Muscle layer of duodenum (tissue), 2 donors: ENCODE data around the gene LRMDA.
A peak's percentile ranks its signal among the peaks of the same experiment; 100 is the strongest.

Experiments
- H3K27ac ChIP-seq: one replicate; pipeline ENCODE4 v1.7.0; 2013; ENCODE audit warnings: mild to moderate bottlenecking, low read length
- H3K27me3 ChIP-seq: one replicate; pipeline ENCODE4 v1.7.0; 2013; ENCODE audit warnings: low read depth, mild to moderate bottlenecking, control low read depth, low read length
- H3K36me3 ChIP-seq, 2 donors: one replicate each; pipeline ENCODE4 v1.7.0; 2013; ENCODE audit warnings: low read length in 2 of 2, control low read depth in 1 of 2, mild to moderate bottlenecking in 1 of 2; ENCODE audit not compliant: insufficient read depth in 2 of 2, control insufficient read depth in 1 of 2
- H3K4me1 ChIP-seq, 2 donors: one replicate each; pipeline ENCODE4 v1.7.0; 2013; ENCODE audit warnings: low read length in 2 of 2, mild to moderate bottlenecking in 2 of 2, control low read depth in 1 of 2, moderate library complexity in 1 of 2; ENCODE audit not compliant: insufficient read depth in 2 of 2, control insufficient read depth in 1 of 2
- H3K4me3 ChIP-seq, 2 donors: one replicate each; pipeline ENCODE4 v1.7.0; 2013; ENCODE audit warnings: low read length in 2 of 2, low read depth in 1 of 2, mild to moderate bottlenecking in 1 of 2
- H3K9me3 ChIP-seq, 2 donors: one replicate each; pipeline ENCODE4 v1.7.0; 2013; ENCODE audit warnings: low read length in 2 of 2, control low read depth in 1 of 2, mild to moderate bottlenecking in 1 of 2; ENCODE audit not compliant: control insufficient read depth in 1 of 2
- donor health status: healthy.

LRMDA gene

GRCh38 chr10:75450644-75451640, 19.5 kb downstream of the LRMDA start:
- no peaks in the 10 kb centered on the region for H3K27me3 ChIP-seq
- peaks cover 9 to 12% of the 10 kb centered on the region in 2 donors for H3K4me1 ChIP-seq
- no peaks in the 10 kb centered on the region for H3K36me3 ChIP-seq
- H3K4me3 ChIP-seq, result no peak overlapping the region
- peaks cover 0 to 3% of the 10 kb centered on the region in 2 donors for H3K9me3 ChIP-seq
- no peak overlapping the region for H3K27ac ChIP-seq

- H3K9me3 ChIP-seq, result no peaks in the 10 kb centered on the region
- no peaks in the 10 kb centered on the region for H3K36me3 ChIP-seq
- peak overlapping the region; percentile 17 to 52 for H3K4me3 ChIP-seq
- no peaks in the 10 kb centered on the region for H3K27me3 ChIP-seq
- peaks cover 9 to 12% of the 10 kb centered on the region in 2 donors for H3K4me1 ChIP-seq
- no peak overlapping the region for H3K27ac ChIP-seq
These were observed 20.4 kb downstream of the LRMDA start for GRCh38 chr10:75451831-75452230.

- Histone ChIP-seq H3K36me3 (no peaks in the 10 kb centered on the region), H3K27me3 (no peaks in the 10 kb centered on the region), H3K27ac (no peak overlapping the region), H3K4me3 (no peak overlapping the region), H3K4me1 (peaks cover 9 to 12% of the 10 kb centered on the region in 2 donors), H3K9me3 (no peaks in the 10 kb centered on the region)
These were observed 21.6 kb downstream of the LRMDA start for GRCh38 chr10:75452997-75453396.

- H3K36me3 ChIP-seq, result no peaks in the 10 kb centered on the region
- H3K4me3 ChIP-seq, result no peak overlapping the region
- H3K27ac ChIP-seq, result no peak overlapping the region
- no peaks in the 10 kb centered on the region for H3K4me1 ChIP-seq
- H3K9me3 ChIP-seq, result no peaks in the 10 kb centered on the region
- H3K27me3 ChIP-seq, result no peaks in the 10 kb centered on the region
These were observed 24.7 kb downstream of the LRMDA start for GRCh38 chr10:75456122-75456521.

- no peaks in the 10 kb centered on the region for H3K9me3 ChIP-seq
- H3K4me1 ChIP-seq, result peaks cover 5 to 9% of the 10 kb centered on the region in 2 donors
- no peaks in the 10 kb centered on the region for H3K27me3 ChIP-seq
- H3K27ac ChIP-seq, result no peak overlapping the region
- H3K36me3 ChIP-seq, result no peaks in the 10 kb centered on the region
- H3K4me3 ChIP-seq, result no peak overlapping the region
These were observed 28.6 kb downstream of the LRMDA start for GRCh38 chr10:75460059-75460458.

GRCh38 chr10:75461672-75462649, 30.5 kb downstream of the LRMDA start:
- Histone ChIP-seq H3K4me3 (no peak overlapping the region), H3K27me3 (no peaks in the 10 kb centered on the region), H3K27ac (no peak overlapping the region), H3K4me1 (peaks cover 9 to 25% of the 10 kb centered on the region in 2 donors), H3K9me3 (no peaks in the 10 kb centered on the region), H3K36me3 (no peaks in the 10 kb centered on the region)

- Histone ChIP-seq H3K9me3 (no peaks in the 10 kb centered on the region), H3K27me3 (no peaks in the 10 kb centered on the region), H3K27ac (no peak overlapping the region), H3K4me1 (peaks cover 9 to 25% of the 10 kb centered on the region in 2 donors), H3K4me3 (no peak overlapping the region), H3K36me3 (no peaks in the 10 kb centered on the region)
These were observed 31.4 kb downstream of the LRMDA start for GRCh38 chr10:75462865-75463264.

- H3K4me1 ChIP-seq, result peaks cover 24 to 40% of the 10 kb centered on the region in 2 donors
- peak overlapping the region; percentile 4 for H3K27ac ChIP-seq
- H3K4me3 ChIP-seq, result no peak overlapping the region
- no peaks in the 10 kb centered on the region for H3K9me3 ChIP-seq
- H3K27me3 ChIP-seq, result no peaks in the 10 kb centered on the region
- H3K36me3 ChIP-seq, result no peaks in the 10 kb centered on the region
These were observed 33.3 kb downstream of the LRMDA start for GRCh38 chr10:75464478-75465449.

- H3K36me3 ChIP-seq, result no peaks in the 10 kb centered on the region
- peak overlapping the region; percentile 4 for H3K27ac ChIP-seq
- H3K27me3 ChIP-seq, result no peaks in the 10 kb centered on the region
- no peaks in the 10 kb centered on the region for H3K9me3 ChIP-seq
- no peak overlapping the region for H3K4me3 ChIP-seq
- H3K4me1 ChIP-seq, result peaks cover 24 to 43% of the 10 kb centered on the region in 2 donors
These were observed 34.0 kb downstream of the LRMDA start for GRCh38 chr10:75465450-75465827.

- H3K27ac ChIP-seq, result no peak overlapping the region
- H3K9me3 ChIP-seq, result no peaks in the 10 kb centered on the region
- no peak overlapping the region for H3K4me3 ChIP-seq
- no peaks in the 10 kb centered on the region for H3K27me3 ChIP-seq
- no peaks in the 10 kb centered on the region for H3K36me3 ChIP-seq
- H3K4me1 ChIP-seq, result peaks cover 24 to 49% of the 10 kb centered on the region in 2 donors
These were observed 34.6 kb downstream of the LRMDA start for GRCh38 chr10:75466001-75466400.
